ENCODE results near the gene LILRA5.

- no peak for TF ChIP-seq CTCF (conservative IDR thresholded peaks at IDR 0.05)
- TF ChIP-seq EZH2 (IDR thresholded peaks at IDR 0.05; ENCODE audit: low read depth) = no peak
Observed at GRCh38 chr19:54332149-54332548, 19.2 kb upstream of the LILRA5 start.

Data from PC-9 (cell line).